Gastroesophageal sphincter (tissue), 4 donors: ENCODE results near the gene OR51B2. TPM values are rescaled to one million over a fixed set of nuclear protein-coding genes. Genes with fewer than 3 reads are reported as not detected.

Source experiments
- ATAC-seq: fragments of 150-250 bp; one replicate; pipeline ENCODE4 v1.9.1; 2016; ENCODE audit warnings: mild to moderate bottlenecking, moderate library complexity
- H3K27ac ChIP-seq, 4 donors: fragments of 200-600 bp; sonication (generic) in 3 of 4; 1 replicate in 3 of 4; 2 replicates in 1 of 4; pipeline ENCODE4 v1.5.1; 2016 to 2019
- H3K27me3 ChIP-seq: fragments of 200-600 bp; sonication (generic); one replicate; pipeline ENCODE4 v1.5.1; 2019
- H3K36me3 ChIP-seq, 2 donors: fragments of 200-600 bp; sonication (generic); one replicate each; pipeline ENCODE4 v1.5.1; 2019; ENCODE audit warnings: control low read depth in 1 of 2
- H3K4me1 ChIP-seq, 3 donors: fragments of 200-600 bp; sonication (generic); 1 replicate in 2 of 3; 2 replicates in 1 of 3; pipeline ENCODE4 v1.5.1; 2016 to 2019; ENCODE audit warnings: control low read depth in 2 of 3
- H3K4me3 ChIP-seq, 2 donors: fragments of 200-600 bp; sonication (generic); one replicate each; pipeline ENCODE4 v1.5.1; 2019; ENCODE audit warnings: mild to moderate bottlenecking in 1 of 2, moderate library complexity in 1 of 2
- H3K9me3 ChIP-seq, 3 donors: fragments of 200-600 bp; sonication (generic); one replicate each; pipeline ENCODE4 v1.5.1; 2017 to 2019; ENCODE audit warnings: control low read depth in 2 of 3
- EP300 ChIP-seq: sonication (generic); formaldehyde crosslinking; IDR thresholded peaks from one replicate; pipeline ENCODE4 v1.6.1; 2017; ENCODE audit warnings: antibody characterized with exemption, mild to moderate bottlenecking
- POLR2A ChIP-seq, 2 donors: fragments of 450-650 bp; IDR thresholded peaks; one replicate each; pipeline ENCODE4 v1.6.1; 2017; ENCODE audit warnings: antibody characterized with exemption in 2 of 2, mild to moderate bottlenecking in 2 of 2, moderate library complexity in 1 of 2
- POLR2AphosphoS5 ChIP-seq: sonication (generic); formaldehyde crosslinking; IDR thresholded peaks from one replicate; pipeline ENCODE4 v1.6.1; 2017; ENCODE audit warnings: antibody characterized with exemption
- WGBS, 2 donors: methylation state at CpG; one replicate each; pipeline ENCODE4 v1.1.5; 2018; ENCODE audit warnings: low coverage in 1 of 2; 5-methylcytosine and 5-hydroxymethylcytosine counted together
- total RNA-seq, 4 donors: library from RNA; depleted of rRNA; stranded (reverse); fragments of >200 nt; gene quantifications; one replicate each; pipeline ENCODE4 v1.1.0, GENCODE V29; 2016
- TF ChIP-seq, protein P1 (sequence below), 4 experiments: fragments of 200-600 bp in 2 of 4; fragments of 450-650 bp in 2 of 4; sonication (generic) in 1 of 4; IDR thresholded peaks; one replicate each; pipeline ENCODE4 v1.5.1; 2017 to 2019; ENCODE audit warnings: antibody characterized with exemption in 4 of 4, mild to moderate bottlenecking in 2 of 4, moderate library complexity in 2 of 4

OR51B2 gene
- total RNA-seq, 4 donors from 2014 or later: 0.67 TPM; not detected in 3

DNA sequence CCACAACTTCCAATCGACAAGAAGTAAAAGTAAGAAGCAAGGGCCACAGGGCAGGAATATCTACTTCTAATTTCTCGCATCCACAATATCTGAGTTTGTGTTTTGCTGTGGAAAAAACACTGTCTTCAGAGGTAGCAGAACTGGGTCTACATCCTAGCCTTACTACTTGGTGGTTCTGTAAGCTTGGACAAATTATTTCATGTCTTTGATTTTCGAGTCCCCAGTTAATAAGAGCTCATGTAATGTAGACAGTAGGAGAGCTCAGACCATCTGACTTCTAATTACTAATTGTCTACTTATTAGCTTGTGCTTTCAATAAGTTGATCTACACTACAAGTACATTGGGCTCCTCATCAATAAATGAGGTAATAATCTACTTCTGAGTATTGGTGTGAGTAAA, 41.0 kb downstream of the OR51B2 start:
- H3K4me3 ChIP-seq: no peak overlapping the region
- H3K9me3 ChIP-seq: no peaks in the 10 kb centered on the region
- no peak overlapping the region for H3K27ac ChIP-seq
- H3K27me3 ChIP-seq: no peaks in the 10 kb centered on the region
- TF ChIP-seq, protein P1, sequence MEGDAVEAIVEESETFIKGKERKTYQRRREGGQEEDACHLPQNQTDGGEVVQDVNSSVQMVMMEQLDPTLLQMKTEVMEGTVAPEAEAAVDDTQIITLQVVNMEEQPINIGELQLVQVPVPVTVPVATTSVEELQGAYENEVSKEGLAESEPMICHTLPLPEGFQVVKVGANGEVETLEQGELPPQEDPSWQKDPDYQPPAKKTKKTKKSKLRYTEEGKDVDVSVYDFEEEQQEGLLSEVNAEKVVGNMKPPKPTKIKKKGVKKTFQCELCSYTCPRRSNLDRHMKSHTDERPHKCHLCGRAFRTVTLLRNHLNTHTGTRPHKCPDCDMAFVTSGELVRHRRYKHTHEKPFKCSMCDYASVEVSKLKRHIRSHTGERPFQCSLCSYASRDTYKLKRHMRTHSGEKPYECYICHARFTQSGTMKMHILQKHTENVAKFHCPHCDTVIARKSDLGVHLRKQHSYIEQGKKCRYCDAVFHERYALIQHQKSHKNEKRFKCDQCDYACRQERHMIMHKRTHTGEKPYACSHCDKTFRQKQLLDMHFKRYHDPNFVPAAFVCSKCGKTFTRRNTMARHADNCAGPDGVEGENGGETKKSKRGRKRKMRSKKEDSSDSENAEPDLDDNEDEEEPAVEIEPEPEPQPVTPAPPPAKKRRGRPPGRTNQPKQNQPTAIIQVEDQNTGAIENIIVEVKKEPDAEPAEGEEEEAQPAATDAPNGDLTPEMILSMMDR (IDR thresholded peaks at IDR 0.05): no peak
- TF ChIP-seq POLR2AphosphoS5 (no peak), POLR2A (IDR thresholded peaks at IDR 0.05) (no peak), EP300 (no peak)
- no peak for ATAC-seq
- H3K4me1 ChIP-seq: peaks cover 0 to 6% (median 0%) of the 10 kb centered on the region in 3 donors
- 67 to 83% methylated on average over 3 of the region's 3 CpGs for WGBS, 2 donors
- no peaks in the 10 kb centered on the region for H3K36me3 ChIP-seq

DNA sequence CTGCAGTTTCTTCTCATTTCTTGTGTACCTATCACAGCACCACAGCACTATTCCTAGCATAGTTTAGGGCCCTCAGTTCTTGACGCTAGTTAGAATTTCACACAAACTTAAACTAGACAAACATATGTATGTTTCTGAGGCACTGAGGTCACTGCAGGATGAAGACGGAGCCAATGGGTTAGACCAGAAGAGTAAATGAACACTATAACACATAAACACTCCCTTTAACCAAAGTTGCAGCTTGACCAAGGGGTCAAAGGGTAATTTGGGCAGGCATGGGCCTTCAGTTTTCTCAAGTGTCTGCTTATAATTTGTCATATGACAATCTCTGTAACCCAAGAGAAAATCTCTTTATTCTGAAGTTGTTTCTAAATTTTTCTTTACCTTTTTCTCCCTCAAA, 41.5 kb downstream of the OR51B2 start:
- ATAC-seq: no peak
- H3K4me3 ChIP-seq: no peak overlapping the region
- H3K36me3 ChIP-seq: no peaks in the 10 kb centered on the region
- H3K27ac ChIP-seq: no peak overlapping the region
- TF ChIP-seq EP300: no peak
- TF ChIP-seq, protein P1 (IDR thresholded peaks at IDR 0.05): no peak
- TF ChIP-seq POLR2AphosphoS5: no peak
- no peak for TF ChIP-seq POLR2A (IDR thresholded peaks at IDR 0.05)
- WGBS, 2 donors: 50 to 81% methylated on average over 1 to 2 of the region's 2 CpGs
- H3K27me3 ChIP-seq: no peaks in the 10 kb centered on the region
- H3K9me3 ChIP-seq: no peaks in the 10 kb centered on the region
- peaks cover 0 to 6% (median 0%) of the 10 kb centered on the region in 3 donors for H3K4me1 ChIP-seq

GRCh38 chr11:5281596-5281995, 42.5 kb downstream of the OR51B2 start:
- H3K36me3 ChIP-seq: no peaks in the 10 kb centered on the region
- no peak for TF ChIP-seq POLR2A (IDR thresholded peaks at IDR 0.05)
- TF ChIP-seq POLR2AphosphoS5: no peak
- TF ChIP-seq, protein P1 (IDR thresholded peaks at IDR 0.05): no peak
- no peak for TF ChIP-seq EP300
- no peak overlapping the region for H3K27ac ChIP-seq
- no peaks in the 10 kb centered on the region for H3K27me3 ChIP-seq
- H3K4me1 ChIP-seq: peaks cover 0 to 6% (median 0%) of the 10 kb centered on the region in 3 donors
- no peaks in the 10 kb centered on the region for H3K9me3 ChIP-seq
- no peak for ATAC-seq
- H3K4me3 ChIP-seq: no peak overlapping the region

- TF ChIP-seq POLR2AphosphoS5: peak; percentile 63
- TF ChIP-seq, protein P1 (IDR thresholded peaks at IDR 0.05): no peak
- Histone ChIP-seq H3K36me3 (no peaks in the 10 kb centered on the region), H3K4me3 (no peak overlapping the region), H3K9me3 (no peaks in the 10 kb centered on the region), H3K27ac (no peak overlapping the region), H3K4me1 (peaks cover 0 to 6% (median 0%) of the 10 kb centered on the region in 3 donors), H3K27me3 (no peaks in the 10 kb centered on the region)
- ATAC-seq: peak; percentile 92
- 5 to 33% methylated on average over 1 to 3 of the region's 3 CpGs for WGBS, 2 donors
Measured at GRCh38 chr11:5280582-5281102, 43.5 kb downstream of the OR51B2 start.

- no peak for ATAC-seq
- Histone ChIP-seq H3K27ac (no peak overlapping the region), H3K9me3 (no peaks in the 10 kb centered on the region), H3K4me3 (no peak overlapping the region), H3K27me3 (no peaks in the 10 kb centered on the region), H3K36me3 (no peaks in the 10 kb centered on the region), H3K4me1 (peaks cover 0 to 6% (median 0%) of the 10 kb centered on the region in 3 donors)
- 72 to 80% methylated on average over 4 of the region's 4 CpGs for whole genome bisulfite sequencing, 2 donors
- TF ChIP-seq, protein P1 (IDR thresholded peaks at IDR 0.05): no peak
- TF ChIP-seq EP300: no peak
- TF ChIP-seq POLR2A (IDR thresholded peaks at IDR 0.05): no peak
- TF ChIP-seq POLR2AphosphoS5: no peak
Measured at GRCh38 chr11:5279471-5280090, 44.5 kb downstream of the OR51B2 start.
